HUDEP-2 (cell line): ENCODE results near the gene XKR7.

Source experiments
- DNase-seq, 76 experiments: peaks; one replicate each; lab custom pipeline; 2025; ENCODE audit not compliant: unreplicated experiment in 76 of 76; lab: John Stamatoyannopoulos, UW

XKR7 gene

DNA sequence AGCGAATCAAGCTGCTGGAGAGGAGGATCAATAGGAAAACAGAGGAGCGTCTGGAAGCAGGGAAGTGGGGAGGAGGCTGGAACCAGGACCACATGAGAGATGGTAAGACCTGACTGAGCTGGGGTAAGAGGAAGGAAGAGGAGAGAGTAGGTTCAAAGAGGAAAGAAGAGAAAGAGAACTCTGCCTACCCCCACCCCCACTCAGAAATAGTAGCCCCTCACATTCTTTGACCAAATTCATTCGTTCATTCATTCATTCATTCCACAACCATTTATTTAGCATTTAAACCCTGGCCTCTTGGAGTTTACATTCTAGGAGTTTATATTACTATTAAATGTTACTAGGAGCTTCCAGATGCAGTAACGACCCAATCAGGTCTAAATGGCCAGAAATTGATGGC is 68.3 kb downstream of the XKR7 start:
- DNase-seq = no peak

DNA sequence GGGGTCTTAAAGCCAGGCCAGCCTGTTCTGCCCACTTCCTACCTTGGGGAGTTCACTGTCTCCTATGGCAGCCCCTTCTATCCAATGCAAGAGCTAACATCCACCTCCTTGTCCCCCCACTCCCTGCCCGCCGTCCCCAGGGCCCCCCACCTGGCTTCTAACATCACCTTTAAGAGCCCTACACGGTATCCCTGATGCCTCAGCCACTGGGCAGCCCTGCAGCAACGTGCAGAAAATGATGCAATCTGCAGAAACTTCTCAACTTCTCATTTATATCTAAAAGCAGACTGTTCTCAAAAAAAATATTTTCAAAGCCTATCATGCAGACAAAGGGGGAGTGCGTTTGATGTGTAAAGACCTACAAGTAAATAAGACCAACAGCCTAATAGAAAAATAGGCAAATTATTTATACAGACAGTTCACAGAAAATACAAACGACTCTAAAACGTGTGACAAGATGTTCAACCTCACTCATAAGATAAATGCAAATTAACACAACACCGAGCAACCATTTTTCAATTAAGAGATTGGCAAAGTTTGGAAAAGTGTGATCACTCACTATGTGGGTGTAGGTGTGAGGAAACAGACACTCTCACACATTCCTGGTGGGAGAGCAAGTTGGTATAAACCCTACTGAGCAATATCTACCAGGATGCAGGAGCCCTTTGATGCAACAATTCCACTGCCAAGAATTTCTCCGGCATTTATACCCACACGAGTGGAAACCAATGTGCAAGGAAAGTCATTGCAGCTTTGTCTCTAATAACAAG is 69.0 kb downstream of the XKR7 start:
- no peak for DNase-seq

DNA sequence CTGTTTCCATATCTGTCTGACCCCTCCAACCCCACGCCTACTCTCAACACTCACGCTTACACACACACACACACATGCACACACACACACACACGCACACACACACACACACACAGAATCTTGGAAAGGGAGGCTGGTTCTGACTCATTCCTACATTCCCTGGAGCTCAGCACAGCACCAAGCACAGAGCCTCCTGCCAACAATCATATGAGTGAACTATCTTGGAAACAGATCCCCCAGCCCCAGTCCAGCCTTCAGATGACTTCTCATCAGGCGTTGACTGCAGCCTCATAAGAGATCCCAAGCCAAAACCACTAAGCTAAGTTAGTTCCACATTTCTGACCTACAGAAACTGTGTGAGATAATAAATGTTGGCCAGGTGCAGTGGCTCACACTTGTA is 70.0 kb downstream of the XKR7 start:
- DNase-seq = no peak

DNA sequence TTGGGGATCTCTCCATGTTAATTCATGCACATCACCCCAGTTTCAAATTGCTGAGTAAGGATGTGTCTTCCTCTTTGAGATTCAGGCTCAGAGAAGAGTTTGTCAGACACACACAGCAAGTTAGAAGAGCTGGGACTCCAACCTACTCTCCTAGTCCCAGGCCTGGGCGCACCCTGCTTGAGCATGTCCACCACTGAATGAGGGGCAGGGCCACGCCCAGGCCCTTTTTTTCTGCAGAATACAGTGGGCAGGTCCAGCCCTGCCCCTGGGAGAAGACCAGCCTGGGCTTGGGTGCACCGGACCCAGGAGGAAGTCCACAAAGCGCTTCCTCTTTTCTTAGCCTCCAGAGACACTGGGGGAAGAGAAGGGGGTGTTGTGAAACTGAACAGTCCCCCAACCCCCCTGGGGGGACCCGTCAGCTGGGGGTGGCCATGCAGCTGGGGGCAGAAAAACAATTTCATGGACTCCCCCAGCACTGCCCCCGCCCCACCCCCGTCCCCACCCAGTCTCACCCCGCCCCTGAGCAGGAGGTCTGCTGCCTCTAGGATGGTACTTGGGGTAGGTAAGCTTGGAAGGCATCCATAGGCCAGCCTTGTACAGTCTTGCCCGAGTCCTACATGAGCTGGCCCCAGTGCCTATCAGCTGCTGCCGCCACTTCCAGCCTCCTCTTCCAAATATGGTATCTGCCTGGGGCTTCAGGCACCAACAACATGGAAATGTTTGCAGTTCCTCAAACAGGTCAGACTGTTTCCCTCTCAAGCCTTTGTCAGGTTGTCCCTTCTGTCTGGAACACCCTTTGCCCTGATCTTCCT is 72.4 kb downstream of the XKR7 start:
- no peak for DNase-seq

DNA sequence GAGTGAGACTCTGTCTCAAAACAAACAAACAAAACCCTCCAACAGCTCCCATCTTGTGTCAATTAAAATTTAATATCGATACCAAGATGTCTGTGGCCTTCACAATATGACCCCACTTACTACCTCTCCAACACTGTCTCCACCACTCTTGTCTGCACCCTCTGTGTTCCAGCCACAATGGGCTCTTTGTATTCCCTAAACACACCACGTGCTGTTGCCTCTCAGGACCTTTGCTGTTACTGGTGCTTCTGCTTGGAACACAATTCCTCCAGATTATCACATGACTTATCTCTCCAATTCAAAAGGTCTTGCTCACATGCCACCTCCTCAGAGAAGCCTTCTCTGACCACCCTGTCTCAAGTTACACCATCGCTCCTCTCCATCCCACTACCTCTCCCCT is 78.0 kb downstream of the XKR7 start:
- no peak for DNase-seq

DNA sequence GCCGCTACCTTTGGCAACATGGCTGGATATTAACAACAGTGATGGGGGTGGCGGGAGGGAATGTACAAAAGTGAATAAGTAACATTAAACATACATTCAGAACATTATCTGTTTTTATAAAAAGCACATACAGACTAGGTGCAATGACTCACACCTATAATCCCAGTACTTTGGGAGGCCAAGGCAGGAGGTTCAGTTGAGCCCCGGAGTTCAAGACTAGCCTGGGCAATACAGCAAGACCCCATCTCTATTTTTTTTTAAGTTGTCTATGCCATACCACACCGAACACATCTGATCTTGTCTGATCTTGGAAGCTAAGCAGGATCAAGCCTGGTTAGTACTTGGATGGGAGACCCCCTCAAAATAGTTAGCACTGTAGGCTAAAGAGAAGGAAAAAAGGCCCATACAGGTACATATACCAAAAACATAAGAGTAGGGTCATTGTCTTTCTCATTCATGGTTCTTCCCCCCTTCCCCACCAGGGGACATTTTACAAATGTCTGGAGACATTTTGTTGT is 82.4 kb downstream of the XKR7 start:
- DNase-seq = no peak

DNA sequence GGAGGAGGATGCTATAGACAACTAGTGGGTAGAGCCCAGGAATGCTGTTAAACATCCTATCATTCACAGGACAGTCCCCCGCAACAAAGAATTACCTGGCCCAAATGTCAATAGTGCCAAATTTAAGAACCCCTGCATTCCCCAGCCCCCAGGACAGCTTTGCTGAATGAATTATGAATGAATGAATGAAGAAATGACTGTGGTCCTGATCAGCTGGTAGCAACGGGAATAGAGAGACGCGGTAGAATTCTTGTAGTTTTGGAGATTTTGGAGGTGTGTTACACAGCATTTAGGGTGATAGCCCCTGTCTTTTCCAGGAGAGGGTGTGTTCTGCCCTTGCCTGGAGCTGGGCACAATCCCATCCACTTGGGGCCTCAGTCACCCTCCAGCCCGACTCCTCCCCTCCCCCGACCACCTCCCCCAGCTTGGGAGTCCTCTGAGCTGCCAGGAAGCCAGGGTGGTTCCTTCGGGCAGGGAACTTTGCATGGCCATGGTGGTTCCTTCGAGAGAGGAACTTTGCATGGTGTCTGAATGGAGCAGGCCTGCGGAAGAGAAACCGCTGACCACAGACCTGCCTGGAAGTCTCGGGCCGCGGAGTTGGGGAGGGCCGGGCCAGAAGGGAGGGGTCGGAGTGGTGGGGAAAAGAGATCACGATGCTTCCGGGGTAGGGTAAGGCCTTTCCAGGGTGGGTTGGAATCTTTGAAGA is 83.1 kb downstream of the XKR7 start:
- no peak for DNase-seq

DNA sequence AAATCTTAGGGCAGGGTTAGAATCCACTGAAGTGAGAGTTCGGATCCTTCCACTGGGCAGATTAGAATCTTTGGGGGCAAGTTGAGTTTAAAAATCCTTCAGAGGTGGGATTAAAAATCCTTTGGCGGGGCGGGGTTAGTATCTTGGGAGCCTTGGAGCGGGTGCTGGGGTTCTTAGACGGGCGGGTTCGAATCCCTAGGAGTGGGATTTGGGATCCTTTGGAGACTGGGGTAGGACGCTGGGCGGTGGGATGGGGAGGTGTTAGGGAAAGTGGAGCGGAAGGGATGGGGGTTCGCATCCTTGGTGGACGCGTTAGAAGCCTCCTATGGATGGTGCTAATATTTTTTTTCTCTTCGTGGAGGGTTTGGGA is 83.8 kb downstream of the XKR7 start:
- DNase-seq = no peak

DNA sequence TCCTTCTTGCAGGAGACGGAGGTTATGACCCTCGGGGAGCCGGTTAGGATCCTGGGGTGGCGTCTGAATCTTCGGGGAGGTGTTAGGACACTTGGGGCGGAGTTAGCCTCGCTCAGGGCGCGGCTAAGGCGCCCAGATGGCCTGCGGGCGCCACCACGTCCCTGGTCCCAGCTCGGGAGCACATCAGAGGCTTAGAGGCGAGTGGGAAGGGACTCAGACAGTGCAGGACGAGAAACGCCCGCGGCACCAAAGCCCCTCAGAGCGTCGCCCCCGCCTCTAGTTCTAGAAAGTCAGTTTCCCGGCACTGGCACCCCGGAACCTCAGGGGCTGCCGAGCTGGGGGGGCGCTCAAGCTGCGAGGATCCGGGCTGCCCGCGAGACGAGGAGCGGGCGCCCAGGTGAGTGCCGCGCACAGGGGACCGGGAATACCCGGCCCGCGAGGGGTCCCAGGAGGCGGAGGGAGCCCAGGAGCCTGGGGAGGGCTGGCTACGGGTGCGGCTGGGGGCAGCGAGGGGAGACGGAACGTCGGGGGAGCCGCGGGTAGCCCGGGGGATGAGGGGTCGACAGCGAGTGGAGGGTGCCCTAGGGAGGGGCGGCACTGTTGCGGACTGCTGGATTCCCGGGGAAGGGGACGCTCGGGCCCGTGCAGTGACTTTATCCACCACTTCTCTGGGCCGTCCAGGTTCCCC is 84.3 kb downstream of the XKR7 start, which contains the start of gene HCK:
Gene HCK, plus strand, starts transcription at position 153 of the 688 bp plus-strand sequence.
- DNase-seq = no peak

DNA sequence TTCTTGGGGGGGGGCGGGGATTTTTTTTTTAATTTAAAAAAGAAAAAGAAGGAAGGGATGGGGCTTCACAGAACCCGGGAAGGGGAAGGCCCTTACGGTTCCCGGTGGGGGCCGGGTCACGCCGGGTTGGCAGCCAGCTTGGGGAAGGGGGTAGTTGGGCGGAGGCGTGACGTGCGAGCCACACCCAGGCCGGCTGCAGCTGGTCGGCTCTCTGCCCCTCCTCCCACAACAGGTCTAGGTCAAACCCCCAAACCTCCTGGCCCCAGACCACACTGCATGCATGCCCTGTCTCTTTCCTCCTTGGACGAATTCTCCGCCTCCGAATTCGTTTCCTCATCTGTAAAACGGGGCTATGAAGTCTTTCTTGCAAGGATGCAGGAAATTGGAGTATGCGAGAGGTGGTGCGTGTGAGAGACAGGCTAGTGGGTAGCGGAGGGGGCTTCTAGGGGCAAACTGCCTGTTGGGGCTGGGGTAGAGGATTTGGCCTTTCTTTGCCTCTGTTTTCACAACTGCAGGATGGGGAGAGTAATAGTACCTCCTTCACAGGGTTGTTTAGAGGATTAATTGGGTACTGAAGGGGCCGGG is 84.9 kb downstream of the XKR7 start:
- DNase-seq = no peak
